ENCODE results near the gene MARF1.
"Not testable (repeated sequence)": the region's sequence is repeated elsewhere in the genome, so short reads cannot be mapped to it uniquely, and the experiment has no call there.

Gene MARF1

GRCh38 chr16:15570666-15571065 lies 72.3 kb downstream of the MARF1 start:
- not testable (repeated sequence) for DNase-seq

- DNase-seq, result no peak
These were observed 75.1 kb downstream of the MARF1 start for GRCh38 chr16:15567823-15568222.

- DNase-seq, result no peak
These were observed 76.9 kb downstream of the MARF1 start for GRCh38 chr16:15566095-15566494.

- DNase-seq, result no peak
These were observed 78.2 kb downstream of the MARF1 start for GRCh38 chr16:15564604-15565339.

- no peak for DNase-seq
These were observed 83.8 kb downstream of the MARF1 start for GRCh38 chr16:15559176-15559575.

- no peak for DNase-seq
These were observed 85.7 kb downstream of the MARF1 start for GRCh38 chr16:15557258-15557657.

GRCh38 chr16:15556130-15556529 lies 86.8 kb downstream of the MARF1 start:
- no peak for DNase-seq

GRCh38 chr16:15553313-15554088 lies 89.5 kb downstream of the MARF1 start:
- DNase-seq, result no peak

GRCh38 chr16:15552507-15552906 lies 90.4 kb downstream of the MARF1 start:
- no peak for DNase-seq

GRCh38 chr16:15548482-15548891 lies 94.5 kb downstream of the MARF1 start:
- DNase-seq, result no peak

- DNase-seq, result no peak
These were observed 95.2 kb downstream of the MARF1 start for GRCh38 chr16:15547768-15548096.

GRCh38 chr16:15547072-15547767 lies 95.7 kb downstream of the MARF1 start:
- DNase-seq, result not testable (repeated sequence)

- DNase-seq, result no peak
These were observed 97.4 kb downstream of the MARF1 start for GRCh38 chr16:15545544-15545943.

GRCh38 chr16:15544405-15544804 lies 98.5 kb downstream of the MARF1 start:
- no peak for DNase-seq

Data from NCI-H1092 (cell line).